Measurements from ENCODE around the gene KSR2.

DNA sequence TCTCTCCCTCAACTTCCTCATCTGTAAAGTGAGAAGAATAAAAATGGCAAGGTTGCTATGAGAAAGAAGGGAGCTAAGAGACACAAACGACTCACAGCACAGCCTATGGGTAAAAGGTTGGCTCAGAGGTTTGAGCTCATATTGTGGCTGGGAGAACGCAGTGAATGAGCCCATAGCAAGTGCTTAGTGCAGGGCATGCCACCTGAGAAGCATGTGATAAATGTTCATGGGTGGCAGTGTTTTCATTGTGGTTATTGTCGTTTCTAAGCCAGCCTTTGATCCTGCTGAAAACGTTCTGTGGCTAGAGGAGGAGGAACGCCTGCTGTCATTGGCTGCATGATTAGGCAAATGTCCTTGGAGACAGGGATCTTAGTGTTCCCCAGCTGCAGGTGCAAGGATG, 150.4 kb downstream of the KSR2 start:
- TF ChIP-seq ZNF761 (CRISPR knock-in tag; conservative IDR thresholded peaks at IDR 0.05), result no peak
- TF ChIP-seq, protein P1, sequence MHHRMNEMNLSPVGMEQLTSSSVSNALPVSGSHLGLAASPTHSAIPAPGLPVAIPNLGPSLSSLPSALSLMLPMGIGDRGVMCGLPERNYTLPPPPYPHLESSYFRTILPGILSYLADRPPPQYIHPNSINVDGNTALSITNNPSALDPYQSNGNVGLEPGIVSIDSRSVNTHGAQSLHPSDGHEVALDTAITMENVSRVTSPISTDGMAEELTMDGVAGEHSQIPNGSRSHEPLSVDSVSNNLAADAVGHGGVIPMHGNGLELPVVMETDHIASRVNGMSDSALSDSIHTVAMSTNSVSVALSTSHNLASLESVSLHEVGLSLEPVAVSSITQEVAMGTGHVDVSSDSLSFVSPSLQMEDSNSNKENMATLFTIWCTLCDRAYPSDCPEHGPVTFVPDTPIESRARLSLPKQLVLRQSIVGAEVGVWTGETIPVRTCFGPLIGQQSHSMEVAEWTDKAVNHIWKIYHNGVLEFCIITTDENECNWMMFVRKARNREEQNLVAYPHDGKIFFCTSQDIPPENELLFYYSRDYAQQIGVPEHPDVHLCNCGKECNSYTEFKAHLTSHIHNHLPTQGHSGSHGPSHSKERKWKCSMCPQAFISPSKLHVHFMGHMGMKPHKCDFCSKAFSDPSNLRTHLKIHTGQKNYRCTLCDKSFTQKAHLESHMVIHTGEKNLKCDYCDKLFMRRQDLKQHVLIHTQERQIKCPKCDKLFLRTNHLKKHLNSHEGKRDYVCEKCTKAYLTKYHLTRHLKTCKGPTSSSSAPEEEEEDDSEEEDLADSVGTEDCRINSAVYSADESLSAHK (CRISPR knock-in tag; IDR thresholded peaks at IDR 0.05; ENCODE audit: borderline replicate concordance), result no peak
- TF ChIP-seq, protein P2, sequence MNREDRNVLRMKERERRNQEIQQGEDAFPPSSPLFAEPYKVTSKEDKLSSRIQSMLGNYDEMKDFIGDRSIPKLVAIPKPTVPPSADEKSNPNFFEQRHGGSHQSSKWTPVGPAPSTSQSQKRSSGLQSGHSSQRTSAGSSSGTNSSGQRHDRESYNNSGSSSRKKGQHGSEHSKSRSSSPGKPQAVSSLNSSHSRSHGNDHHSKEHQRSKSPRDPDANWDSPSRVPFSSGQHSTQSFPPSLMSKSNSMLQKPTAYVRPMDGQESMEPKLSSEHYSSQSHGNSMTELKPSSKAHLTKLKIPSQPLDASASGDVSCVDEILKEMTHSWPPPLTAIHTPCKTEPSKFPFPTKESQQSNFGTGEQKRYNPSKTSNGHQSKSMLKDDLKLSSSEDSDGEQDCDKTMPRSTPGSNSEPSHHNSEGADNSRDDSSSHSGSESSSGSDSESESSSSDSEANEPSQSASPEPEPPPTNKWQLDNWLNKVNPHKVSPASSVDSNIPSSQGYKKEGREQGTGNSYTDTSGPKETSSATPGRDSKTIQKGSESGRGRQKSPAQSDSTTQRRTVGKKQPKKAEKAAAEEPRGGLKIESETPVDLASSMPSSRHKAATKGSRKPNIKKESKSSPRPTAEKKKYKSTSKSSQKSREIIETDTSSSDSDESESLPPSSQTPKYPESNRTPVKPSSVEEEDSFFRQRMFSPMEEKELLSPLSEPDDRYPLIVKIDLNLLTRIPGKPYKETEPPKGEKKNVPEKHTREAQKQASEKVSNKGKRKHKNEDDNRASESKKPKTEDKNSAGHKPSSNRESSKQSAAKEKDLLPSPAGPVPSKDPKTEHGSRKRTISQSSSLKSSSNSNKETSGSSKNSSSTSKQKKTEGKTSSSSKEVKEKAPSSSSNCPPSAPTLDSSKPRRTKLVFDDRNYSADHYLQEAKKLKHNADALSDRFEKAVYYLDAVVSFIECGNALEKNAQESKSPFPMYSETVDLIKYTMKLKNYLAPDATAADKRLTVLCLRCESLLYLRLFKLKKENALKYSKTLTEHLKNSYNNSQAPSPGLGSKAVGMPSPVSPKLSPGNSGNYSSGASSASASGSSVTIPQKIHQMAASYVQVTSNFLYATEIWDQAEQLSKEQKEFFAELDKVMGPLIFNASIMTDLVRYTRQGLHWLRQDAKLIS (CRISPR knock-in tag; IDR thresholded peaks at IDR 0.05), result no peak
- TF ChIP-seq, protein P3, sequence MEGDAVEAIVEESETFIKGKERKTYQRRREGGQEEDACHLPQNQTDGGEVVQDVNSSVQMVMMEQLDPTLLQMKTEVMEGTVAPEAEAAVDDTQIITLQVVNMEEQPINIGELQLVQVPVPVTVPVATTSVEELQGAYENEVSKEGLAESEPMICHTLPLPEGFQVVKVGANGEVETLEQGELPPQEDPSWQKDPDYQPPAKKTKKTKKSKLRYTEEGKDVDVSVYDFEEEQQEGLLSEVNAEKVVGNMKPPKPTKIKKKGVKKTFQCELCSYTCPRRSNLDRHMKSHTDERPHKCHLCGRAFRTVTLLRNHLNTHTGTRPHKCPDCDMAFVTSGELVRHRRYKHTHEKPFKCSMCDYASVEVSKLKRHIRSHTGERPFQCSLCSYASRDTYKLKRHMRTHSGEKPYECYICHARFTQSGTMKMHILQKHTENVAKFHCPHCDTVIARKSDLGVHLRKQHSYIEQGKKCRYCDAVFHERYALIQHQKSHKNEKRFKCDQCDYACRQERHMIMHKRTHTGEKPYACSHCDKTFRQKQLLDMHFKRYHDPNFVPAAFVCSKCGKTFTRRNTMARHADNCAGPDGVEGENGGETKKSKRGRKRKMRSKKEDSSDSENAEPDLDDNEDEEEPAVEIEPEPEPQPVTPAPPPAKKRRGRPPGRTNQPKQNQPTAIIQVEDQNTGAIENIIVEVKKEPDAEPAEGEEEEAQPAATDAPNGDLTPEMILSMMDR (CRISPR knock-in tag; IDR thresholded peaks at IDR 0.05), result no peak
- no peak for TF ChIP-seq HDAC6 (IDR thresholded peaks at IDR 0.05; ENCODE audit: low read depth, low read length)
- TF ChIP-seq PLRG1 (conservative IDR thresholded peaks at IDR 0.05), result no peak

Data from HepG2 (cell line).